ENCODE results near the gene RPL5.
"Not testable (repeated sequence)": the region's sequence is repeated elsewhere in the genome, so short reads cannot be mapped to it uniquely, and the experiment has no call there.

Gene RPL5

DNA sequence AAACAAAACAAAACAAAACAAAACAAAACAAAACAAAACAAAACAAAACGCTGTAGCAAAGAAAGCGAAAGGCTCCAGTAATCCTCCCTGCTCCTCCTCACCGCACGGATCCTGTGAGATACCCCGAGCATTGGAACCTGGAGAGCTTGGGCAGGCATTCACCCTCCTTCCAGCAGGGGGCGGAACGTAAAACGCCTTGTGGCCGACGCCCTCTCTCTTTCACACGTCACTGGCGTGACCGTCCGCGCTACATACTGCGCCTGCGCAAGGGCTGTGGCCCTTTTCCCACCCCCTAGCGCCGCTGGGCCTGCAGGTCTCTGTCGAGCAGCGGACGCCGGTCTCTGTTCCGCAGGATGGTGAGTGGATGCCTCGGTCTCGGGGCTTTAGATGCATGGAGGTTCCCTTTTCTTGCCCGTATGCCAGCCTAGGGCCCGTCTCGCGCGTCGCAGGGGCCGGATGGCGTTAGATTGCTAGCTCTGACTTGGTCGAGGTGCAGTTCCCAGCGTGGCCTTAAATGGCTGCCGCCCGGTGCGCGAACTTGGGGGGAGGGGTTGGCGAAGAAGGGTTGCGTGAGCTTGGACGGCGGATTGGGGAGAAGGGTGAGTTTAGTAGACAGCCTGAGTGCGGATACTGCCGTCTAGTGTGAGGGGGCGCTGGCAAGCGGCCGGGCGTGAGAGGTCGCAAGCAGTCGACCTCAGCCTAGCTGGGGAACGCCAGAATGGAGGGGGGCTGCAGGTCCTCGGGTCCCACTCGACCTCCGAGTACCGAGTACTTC is at the start of gene RPL5:
Gene RPL5 (plus strand): TSS at position 279 of the 775 bp plus-strand sequence. CDS start 75 bp downstream, at position 354.
- peak; percentile 80 for FAIRE-seq

DNA sequence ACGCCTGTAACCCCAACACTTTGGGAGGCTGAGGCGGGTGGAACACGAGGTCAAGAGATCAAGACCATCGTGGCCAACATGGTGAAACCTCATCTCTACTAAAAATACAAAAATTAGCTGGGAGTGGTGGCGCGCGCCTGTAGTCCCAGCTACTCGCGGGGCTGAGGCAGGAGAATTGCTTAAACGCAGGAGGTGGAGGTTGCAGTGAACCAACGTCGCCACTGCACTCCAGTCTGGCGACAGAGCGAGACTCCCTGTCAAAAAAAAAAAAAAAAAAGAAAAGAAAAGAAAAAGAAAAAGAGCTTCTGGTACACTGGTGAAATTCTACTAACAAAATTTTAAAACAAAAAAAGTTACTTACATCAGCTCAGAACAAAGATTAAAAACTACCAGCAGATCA is 48.3 kb upstream of the RPL5 start:
- not testable (repeated sequence) for FAIRE-seq

DNA sequence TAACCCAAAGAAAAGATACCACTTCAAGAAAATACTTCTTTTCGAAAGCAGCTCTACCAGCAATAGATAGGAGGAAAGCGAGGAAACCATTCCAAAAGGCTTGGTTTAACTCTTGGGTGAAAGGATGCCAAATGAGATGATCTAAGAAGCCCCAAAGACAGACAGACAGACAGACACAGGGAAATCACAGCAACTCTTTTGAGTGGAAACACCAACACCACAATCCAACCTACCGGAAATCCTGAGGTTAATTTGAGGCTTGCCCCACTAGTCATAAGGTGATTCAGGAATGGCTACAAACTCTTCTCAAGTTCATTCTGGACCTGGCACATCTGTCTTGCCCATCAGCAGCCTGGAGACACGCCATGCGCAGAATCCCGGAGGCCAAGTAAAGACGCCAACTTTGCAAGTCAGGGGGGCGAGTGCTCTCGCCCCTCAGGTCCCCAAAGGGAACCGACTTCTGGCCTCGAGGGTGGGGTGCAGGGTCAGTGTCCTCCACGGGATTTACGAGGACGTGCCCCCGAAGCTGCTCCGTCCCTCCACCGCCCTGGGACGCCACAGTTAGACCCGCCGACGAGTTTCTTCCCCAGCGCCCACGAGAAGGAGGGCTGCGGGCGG is 47.7 kb upstream of the RPL5 start:
- FAIRE-seq = no peak

DNA sequence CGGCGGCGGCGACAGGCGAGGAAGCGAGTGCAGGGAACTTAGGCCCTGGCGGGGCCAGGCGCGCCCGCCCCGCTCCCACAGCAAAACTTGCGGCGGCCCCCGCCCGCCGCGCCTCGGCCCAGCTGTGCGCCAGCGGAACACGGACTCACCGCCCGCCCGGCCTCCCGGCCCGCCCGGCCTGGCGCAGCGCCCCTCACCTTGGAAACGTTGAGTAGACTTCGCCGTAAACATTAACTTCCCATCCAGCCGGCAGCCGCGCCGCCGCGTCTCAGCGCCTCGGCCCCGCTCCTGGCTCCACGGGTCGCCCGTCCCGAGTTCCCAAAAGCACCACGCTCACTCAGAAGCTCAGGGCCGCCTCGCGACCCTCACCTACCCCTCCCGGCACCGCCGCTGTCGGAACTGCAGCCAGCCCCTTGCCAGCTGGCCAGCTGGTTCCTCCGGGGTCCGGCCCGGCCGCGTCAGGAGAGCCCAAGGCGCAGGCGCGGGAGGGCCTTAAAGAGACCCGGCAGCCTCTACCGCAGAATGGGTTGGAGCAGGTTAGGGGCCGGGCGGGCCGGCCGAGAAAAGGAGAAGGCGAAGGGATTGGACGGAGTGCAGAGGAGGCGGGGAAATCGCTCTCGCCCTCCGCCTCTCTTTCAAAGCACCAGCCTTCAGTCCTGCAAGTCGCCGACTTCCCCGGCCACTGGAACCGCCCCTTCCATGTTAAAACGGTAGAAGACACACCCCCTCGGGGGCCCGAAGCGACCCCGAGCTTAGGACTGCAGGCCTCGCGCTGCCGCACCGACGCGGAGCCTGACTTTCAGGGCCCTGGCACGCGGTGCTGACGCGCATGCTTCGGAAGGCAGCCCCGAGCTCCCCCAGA is 47.0 kb upstream of the RPL5 start, which contains the start of gene EVI5:
Gene EVI5 (minus strand): TSS at position 470 of the 862 bp plus-strand sequence. CDS start 48,562 bp downstream, outside the sequence.
- peak; percentile 73 for FAIRE-seq

DNA sequence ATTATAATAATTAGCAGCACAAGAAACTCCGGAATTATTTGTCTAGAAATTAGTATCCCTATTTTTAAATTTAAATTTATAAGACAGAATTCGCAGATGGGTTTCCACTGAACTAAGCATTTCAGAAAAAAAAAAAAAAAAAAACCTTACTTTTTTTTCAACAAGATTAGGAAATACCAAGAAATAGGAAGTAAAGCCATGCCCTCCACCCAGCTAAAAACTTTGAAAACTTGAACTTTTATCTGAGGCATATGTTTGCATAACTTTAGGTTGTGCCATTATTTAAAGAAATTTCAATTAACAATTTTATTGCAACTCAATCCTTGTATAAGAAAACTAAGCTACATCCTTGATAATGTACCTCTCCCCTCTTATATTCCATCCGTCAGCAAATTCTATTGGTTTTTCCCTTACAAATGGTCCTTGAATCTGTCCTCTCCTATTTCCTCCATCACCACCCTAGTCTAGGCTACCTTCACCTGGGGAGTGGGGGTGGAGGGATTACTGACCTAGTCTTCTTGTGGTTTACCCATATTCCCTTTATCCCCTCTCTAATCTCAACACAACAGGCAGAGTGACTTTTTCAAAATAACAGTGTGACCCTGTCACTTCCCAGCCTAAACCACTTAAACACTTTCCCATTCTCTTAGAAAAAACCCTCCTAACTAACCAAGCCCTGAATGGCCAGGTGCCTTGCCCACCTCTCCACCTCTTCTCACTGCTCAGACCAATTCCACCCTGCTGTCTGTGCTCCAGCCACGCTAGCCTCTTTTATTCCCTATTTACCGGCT is 45.5 kb upstream of the RPL5 start:
- no peak for FAIRE-seq

DNA sequence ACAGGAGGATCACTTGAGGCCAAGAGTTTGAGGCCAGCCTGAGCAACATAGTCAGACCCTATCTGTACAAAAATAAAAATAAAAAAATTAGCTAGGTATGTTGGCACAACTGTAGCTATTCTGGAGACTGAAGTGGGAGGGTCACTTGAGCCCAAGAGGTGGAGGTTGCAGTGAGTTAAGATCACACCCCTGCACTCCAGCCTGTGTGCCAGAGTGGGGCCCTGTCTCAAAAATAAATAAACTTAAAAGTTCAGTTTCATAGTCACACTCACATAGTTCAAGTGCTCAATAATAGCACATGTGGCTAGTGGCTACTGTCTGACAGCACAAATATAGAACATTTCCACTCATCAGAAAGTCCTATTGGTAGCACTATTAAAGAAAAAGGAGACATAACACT is 41.8 kb upstream of the RPL5 start:
- FAIRE-seq = no peak

DNA sequence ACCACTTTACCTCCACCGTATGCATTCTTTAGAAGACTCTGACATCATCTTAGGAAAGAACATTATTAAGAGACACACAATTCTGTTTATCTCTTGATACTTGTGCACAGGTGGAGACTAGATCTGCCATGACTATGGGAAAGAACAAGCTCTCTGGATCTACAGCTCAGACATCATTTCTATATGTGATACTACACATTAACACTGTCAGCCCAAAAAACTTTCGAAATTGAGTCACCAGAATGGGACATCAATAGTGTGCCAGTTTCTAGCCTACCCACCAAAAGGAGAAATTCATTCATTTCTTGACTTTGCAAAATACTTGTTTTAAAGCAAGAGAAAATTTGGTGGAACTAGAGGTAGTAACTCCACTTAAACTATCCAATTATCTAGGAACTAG is 41.0 kb upstream of the RPL5 start:
- FAIRE-seq = no peak

DNA sequence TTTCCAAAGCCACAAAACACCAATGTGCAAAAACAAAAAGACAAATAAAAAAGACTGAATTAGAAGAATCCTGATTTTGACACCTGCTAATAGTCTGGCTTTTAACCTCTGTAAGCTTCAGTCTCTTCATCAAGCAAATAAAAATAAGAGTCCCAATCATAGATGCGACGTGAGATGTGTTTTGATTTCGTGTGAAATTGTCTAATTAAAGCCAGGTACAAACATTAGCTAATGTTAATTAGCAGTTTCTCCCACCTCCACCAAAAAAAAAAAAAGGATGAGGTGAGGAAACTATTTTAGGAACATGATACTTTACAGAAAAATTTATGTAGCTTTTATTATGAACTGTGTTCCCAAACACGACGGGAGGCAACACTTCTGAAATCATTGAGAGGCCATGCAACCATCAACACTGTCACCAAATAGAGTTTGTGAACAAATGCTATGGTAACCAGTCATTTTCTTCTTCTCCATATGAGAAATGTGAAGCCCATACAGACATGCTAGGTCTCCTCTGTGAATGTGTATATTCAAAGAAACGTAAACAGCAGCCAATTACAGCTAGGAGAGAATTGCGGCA is 40.3 kb upstream of the RPL5 start:
- no peak for FAIRE-seq

DNA sequence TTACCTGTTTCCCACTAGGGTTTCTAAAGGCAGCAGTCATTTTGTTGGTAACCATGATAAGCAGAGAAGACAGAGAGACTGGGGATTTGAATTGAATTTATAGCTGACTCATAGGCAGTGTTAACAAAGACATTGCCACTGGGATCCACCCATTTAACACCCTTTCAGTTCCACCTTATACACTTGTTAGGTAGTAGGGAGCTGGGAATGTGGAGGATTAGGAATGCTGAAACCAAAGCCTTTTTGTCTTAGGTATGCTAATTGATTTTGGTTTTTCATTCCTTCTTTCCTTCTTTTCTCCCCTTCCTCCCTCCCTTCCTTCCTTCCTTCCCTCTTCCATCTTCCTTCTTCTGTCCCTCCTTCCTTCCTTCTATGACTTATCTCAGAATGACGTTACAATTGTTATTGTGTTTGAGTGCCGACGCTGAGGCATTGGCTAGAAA is 39.5 kb upstream of the RPL5 start:
- FAIRE-seq = no peak

DNA sequence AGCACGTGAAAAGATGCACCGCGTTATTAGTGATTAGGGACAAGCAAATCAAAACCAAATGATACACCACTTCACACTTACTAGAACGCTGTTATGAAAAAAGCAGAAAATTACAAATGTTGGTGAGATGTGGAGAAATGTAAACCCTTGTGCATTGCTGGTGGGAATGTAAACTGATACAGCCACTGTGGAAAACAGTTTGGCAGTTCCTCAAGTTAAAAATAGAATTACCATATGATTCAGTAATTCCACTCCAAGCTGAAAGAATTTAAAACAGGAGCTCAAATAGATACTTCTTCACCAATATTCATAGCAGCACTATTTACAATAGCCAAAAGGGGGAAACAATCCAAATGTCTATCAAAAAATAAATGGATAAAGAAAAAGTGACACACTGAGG is 36.7 kb upstream of the RPL5 start:
- FAIRE-seq = no peak

DNA sequence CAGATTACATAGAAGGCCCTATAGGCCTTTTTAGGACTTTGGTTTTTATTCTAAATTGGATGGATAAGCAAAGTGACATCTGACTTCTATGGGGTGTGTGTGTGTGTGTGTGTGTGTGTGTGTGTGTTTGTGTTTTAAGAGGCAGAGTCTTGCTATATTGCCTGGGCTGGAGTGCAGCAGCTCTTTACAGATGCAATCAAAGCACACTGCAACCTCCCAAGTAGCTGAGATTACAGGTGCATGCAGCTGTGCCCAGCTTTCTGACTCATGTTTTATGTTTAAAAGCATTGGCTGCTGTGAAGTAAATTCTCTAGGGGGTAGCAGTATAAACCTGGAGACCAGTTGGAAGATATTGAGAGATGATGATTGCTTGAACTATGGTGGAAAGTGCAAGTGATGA is 34.5 kb upstream of the RPL5 start:
- no peak for FAIRE-seq

DNA sequence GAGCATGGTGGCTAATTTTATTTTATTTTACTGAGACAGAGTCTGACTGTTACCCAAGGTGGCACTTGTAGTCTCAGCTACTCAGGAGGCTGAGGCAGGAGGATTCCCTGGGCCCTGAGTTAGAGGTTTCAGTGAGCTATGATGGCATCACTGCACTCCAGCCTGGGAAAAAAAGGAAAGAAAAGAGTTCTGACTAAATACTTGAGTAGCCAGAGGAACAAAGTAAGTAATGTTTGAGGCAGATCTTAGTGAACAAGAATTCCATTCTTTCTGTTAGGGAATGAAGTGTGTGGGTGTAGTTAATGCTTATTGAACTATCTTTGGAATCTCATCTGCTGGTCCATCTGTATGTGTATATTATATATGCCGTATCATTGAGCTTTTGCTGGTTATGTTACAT is 33.9 kb upstream of the RPL5 start:
- no peak for FAIRE-seq

DNA sequence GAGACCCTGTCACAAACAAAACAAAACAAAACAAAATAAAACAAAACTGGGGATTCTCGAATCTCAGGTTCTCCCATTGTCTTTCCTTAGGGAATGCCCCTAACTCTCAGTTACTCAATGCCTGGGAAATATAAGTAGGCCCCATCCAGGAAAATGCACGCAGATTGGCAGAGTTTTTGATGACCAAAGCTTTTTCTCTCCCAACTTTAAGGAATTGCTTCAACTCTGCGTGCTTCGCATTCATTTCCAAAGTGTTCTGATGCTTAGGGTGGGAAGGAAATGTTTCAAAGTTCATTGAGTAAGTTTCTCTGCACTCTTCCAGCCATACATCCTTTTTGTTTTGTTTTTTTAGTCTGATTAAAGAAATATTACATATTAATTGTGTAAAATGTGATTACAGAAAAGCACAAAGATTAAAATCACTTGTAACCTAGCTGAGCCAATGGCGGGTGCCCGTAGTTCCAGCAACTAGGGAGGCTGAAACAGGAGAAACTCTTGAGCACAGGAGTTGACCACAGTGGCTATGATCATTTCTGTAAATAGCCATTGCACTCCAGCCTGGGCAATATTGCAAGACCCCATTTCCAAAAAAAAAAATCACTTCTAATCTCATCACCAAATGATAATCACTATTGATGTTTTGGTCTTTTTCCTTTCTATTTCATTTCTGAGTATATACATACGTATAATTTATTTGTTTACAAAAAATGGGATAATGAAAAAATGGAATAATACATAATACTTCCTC is 28.5 kb upstream of the RPL5 start:
- FAIRE-seq = no peak

DNA sequence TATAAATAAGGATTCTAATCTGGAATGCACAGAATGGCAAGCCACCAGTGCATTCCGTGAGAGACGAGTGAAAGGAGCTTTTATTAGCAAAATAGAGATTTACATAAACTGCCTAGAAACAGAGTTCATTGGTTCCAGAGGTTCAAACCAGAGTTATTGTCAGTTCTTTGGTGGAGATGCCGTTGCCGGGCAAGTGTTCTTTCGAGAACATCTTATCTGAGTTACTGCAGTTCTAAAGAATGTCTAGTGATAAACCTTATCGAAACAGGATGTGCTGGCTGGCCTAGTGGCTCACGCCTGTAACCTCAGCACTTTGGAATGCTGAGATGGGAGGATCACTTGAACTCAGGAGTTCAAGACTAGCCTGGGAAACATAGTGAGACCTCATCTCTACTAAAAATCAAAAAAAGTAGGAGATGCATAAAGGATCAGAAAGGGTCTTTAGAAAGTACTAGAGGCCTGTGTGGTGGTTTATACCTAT is 27.1 kb upstream of the RPL5 start:
- peak; percentile 94 for FAIRE-seq

DNA sequence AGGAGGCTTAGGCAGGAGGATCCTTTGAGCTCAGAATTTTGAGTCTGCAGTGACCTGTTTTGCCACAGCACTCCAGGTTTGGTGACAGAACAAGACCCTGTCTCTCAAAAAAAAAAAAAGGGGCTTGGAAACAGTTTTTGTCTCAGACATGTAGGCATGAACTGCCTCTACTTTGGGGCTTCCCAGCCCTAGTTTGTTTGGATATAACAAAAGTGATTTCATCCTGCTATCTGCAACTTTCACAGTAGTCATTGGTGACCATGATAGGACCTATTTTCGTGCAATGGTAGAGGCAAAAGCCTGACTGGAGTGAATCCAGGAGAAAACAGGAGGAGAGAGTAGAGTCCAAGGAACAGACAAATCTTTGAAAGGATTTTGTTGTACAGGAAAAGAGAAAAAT is 26.6 kb upstream of the RPL5 start:
- FAIRE-seq = no peak

DNA sequence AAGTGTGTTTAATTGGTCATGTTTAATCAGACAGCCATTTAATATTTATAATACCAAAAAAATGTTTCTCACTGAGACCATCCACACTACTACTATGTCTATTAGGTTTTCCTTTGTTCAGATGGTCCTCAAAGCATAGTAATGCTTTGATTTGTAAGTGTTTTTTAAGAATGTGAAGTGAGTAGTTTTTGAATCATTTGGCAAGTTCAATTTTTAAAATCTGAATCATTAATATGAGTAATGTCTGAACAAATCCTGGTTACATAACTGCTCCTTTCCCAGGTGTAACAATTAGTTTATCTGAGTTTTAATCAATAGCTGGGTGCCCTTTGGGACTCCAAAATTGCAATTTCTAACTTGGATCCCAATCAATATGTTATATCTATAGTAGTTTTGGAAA is 23.5 kb upstream of the RPL5 start:
- no peak for FAIRE-seq

DNA sequence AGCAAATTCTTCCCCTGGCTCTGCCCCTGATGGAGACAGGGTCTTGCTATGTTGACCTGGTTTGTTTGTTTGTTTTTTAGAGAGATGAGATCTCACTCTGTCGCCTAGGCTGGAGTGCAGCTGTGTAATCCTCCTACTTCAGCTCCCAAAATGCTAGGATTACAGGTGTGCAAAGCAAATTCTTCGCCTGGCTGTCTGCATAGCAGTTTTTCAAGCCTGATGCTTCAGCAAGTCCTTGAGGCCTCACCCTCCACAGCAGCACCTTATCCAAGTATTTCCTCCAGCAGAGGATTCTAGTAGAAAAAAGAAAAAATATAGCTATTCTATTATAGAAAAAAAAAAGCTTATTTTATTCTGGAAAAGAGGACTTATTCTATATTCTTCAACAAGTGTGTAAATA is 15.1 kb upstream of the RPL5 start:
- no peak for FAIRE-seq

DNA sequence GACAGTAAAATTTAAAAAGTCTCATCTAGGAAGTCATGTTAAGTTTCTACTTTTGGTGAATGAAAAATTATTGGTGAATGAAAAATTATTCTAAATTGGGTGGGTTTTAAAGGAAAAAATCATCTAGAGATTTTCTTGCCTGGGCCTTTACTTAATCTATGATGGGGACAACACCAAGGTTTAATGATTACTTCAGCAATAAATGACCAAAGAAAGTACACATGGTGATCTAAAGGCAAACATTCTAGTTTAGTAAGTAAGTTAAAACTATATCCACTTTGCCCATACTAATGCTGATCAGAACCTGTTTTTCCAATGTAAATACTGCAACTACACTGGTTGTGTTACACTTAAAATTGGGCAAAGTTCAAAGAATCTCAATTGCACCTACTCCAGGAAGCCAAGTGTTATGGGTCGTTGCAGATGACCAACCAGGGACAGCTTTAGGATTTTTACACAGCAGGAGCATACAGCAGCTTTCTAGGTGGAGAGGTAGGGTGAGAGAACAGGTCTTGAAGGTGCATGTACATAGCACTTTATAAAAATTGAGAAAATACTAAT is 14.6 kb upstream of the RPL5 start:
- FAIRE-seq = no peak

DNA sequence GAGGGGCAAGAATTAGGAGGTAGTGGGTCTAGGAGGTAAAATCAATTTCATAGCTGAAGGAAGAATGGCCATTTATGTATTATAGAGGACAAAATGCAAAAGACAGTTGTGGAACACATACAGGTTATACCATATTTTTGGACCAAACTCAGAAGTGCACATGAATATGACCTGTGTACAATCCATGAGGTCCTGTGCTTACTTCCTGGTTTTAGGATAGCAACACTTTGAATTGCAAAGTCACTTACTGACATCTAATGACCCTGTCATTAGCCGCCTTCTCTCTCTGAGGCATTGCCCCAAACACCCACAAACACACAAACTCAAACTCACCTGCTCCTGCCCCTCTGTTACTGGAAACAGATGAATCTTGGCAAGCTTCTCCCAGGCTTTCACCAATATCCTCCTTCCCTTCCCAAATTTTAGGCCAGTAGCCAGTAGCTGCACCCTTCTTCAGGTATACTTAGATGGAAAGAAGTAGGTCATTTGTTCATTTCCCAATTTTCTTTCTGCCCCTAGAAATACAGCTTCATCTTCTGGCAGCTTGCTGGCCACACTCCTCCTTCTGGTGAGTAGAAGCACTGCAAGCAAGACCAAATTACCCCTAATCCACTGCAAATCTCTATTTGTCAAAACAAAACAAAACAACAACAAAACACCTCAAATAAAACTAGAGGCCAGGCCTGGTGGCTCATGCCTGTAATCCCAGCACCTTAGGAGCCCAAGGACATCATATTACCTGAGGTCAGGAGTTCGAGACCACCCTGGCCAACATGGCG is 13.7 kb upstream of the RPL5 start:
- FAIRE-seq = no peak

DNA sequence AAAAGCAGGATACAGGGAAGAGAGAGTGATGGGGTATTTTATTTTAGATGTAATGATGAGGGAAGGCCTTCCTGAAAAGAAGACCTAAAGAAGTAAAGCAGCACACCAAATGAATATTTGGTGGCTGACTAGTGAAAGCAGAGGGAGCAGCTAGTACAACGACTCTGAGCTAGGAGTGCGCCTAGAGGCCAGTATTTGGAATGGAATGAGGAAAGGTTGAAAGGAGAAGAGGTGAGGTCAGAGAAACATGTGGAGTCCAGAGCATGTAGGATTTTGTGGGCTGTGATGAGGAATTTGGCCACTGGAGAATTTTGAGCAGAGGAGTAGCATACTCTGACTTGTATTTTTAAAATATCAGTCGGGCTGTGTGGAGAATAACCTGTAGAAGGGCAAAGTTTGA is 11.8 kb upstream of the RPL5 start:
- no peak for FAIRE-seq
